ENCODE results near the gene SNRNP200. TPM values are rescaled to one million over a fixed set of nuclear protein-coding genes. Genes with fewer than 3 reads are reported as not detected.

The SNRNP200 gene
- total RNA-seq (2014; rRNA removed; shearing (Covaris generic); ENCODE audit: low replicate concordance) = 68.1 and 83.8 TPM in 2 replicates

- Histone ChIP-seq H3K4me1 (ENCODE audit: low read length) (peaks cover 24% of the 10 kb centered on the region), H3K4me2 (ENCODE audit: low read depth, low read length, poor library complexity, severe bottlenecking) (peak within 1 kb of the TSS; percentile 88), H3K9me3 (ENCODE audit: low read length) (no peaks in the 10 kb centered on the region), H4K20me1 (ENCODE audit: insufficient read depth, low read depth, low read length) (no peaks in the 10 kb centered on the region), H3K4me3 (ENCODE audit: low read length) (peak within 1 kb of the TSS; percentile 79), H2AFZ (ENCODE audit: low read length) (peak within 1 kb of the TSS; percentile 3; the same call in 1 of the 2 replicates), H3K79me2 (ENCODE audit: low read length) (peaks cover 47% of the 10 kb centered on the region), H3K9me2 (replicated peaks; ENCODE audit: insufficient read depth, low read length) (no peaks in the 10 kb centered on the region), H3K36me3 (ENCODE audit: insufficient read depth, low read length) (peaks cover 34% of the 10 kb centered on the region), H3K27me3 (ENCODE audit: low read length) (no peaks in the 10 kb centered on the region), H3K9ac (ENCODE audit: low read length) (peak within 1 kb of the TSS; percentile 89), H3K27ac (ENCODE audit: low read length) (peak within 1 kb of the TSS; percentile 69)
- peak; percentile 98 for DNase-seq
Measured at GRCh38 chr2:96305091-96305978, at the start of gene SNRNP200. TSS of gene SNRNP200 (minus strand) at chr2:96305546. CDS start at chr2:96305437, 109 bp downstream.

GRCh38 chr2:96354492-96354891, 49.1 kb upstream of the SNRNP200 start:
- Histone ChIP-seq H3K4me1 (ENCODE audit: low read length) (no peaks in the 10 kb centered on the region), H3K27ac (ENCODE audit: low read length) (no peak overlapping the region), H3K9me2 (replicated peaks; ENCODE audit: insufficient read depth, low read length) (no peaks in the 10 kb centered on the region), H3K4me2 (ENCODE audit: low read depth, low read length, poor library complexity, severe bottlenecking) (no peak overlapping the region), H2AFZ (ENCODE audit: low read length) (no peak overlapping the region), H3K9ac (ENCODE audit: low read length) (no peak overlapping the region), H3K27me3 (ENCODE audit: low read length) (no peaks in the 10 kb centered on the region), H3K36me3 (ENCODE audit: insufficient read depth, low read length) (peaks cover 63% of the 10 kb centered on the region), H3K9me3 (ENCODE audit: low read length) (no peaks in the 10 kb centered on the region), H4K20me1 (ENCODE audit: insufficient read depth, low read depth, low read length) (no peaks in the 10 kb centered on the region), H3K4me3 (ENCODE audit: low read length) (no peak overlapping the region), H3K79me2 (ENCODE audit: low read length) (no peaks in the 10 kb centered on the region)
- DNase-seq = no peak

GRCh38 chr2:96353606-96354101, 48.3 kb upstream of the SNRNP200 start:
- Histone ChIP-seq H3K9ac (ENCODE audit: low read length) (no peak overlapping the region), H3K4me3 (ENCODE audit: low read length) (no peak overlapping the region), H3K9me3 (ENCODE audit: low read length) (no peaks in the 10 kb centered on the region), H3K4me1 (ENCODE audit: low read length) (no peaks in the 10 kb centered on the region), H3K4me2 (ENCODE audit: low read depth, low read length, poor library complexity, severe bottlenecking) (no peak overlapping the region), H3K9me2 (replicated peaks; ENCODE audit: insufficient read depth, low read length) (no peaks in the 10 kb centered on the region), H3K79me2 (ENCODE audit: low read length) (no peaks in the 10 kb centered on the region), H2AFZ (ENCODE audit: low read length) (no peak overlapping the region), H3K27ac (ENCODE audit: low read length) (no peak overlapping the region), H3K36me3 (ENCODE audit: insufficient read depth, low read length) (peaks cover 56% of the 10 kb centered on the region), H3K27me3 (ENCODE audit: low read length) (no peaks in the 10 kb centered on the region), H4K20me1 (ENCODE audit: insufficient read depth, low read depth, low read length) (no peaks in the 10 kb centered on the region)
- no peak for DNase-seq

- no peaks in the 10 kb centered on the region for H3K4me1 ChIP-seq (ENCODE audit: low read length)
- H3K9ac ChIP-seq (ENCODE audit: low read length) = no peak overlapping the region
- no peaks in the 10 kb centered on the region for H3K9me2 ChIP-seq (replicated peaks; ENCODE audit: insufficient read depth, low read length)
- no peak overlapping the region for H3K4me3 ChIP-seq (ENCODE audit: low read length)
- no peaks in the 10 kb centered on the region for H3K79me2 ChIP-seq (ENCODE audit: low read length)
- H2AFZ ChIP-seq (ENCODE audit: low read length) = no peak overlapping the region
- DNase-seq = no peak
- H3K36me3 ChIP-seq (ENCODE audit: insufficient read depth, low read length) = peaks cover 56% of the 10 kb centered on the region
- H4K20me1 ChIP-seq (ENCODE audit: insufficient read depth, low read depth, low read length) = no peaks in the 10 kb centered on the region
- H3K27ac ChIP-seq (ENCODE audit: low read length) = no peak overlapping the region
- no peaks in the 10 kb centered on the region for H3K9me3 ChIP-seq (ENCODE audit: low read length)
- no peak overlapping the region for H3K4me2 ChIP-seq (ENCODE audit: low read depth, low read length, poor library complexity, severe bottlenecking)
- H3K27me3 ChIP-seq (ENCODE audit: low read length) = no peaks in the 10 kb centered on the region
Measured at GRCh38 chr2:96353032-96353561, 47.8 kb upstream of the SNRNP200 start.

- no peak for DNase-seq
Measured at GRCh38 chr2:96347395-96347794, 42.0 kb upstream of the SNRNP200 start.

GRCh38 chr2:96345868-96346462, 40.6 kb upstream of the SNRNP200 start:
- DNase-seq = no peak
- no peaks in the 10 kb centered on the region for H3K4me1 ChIP-seq (ENCODE audit: low read length)
- H3K36me3 ChIP-seq (ENCODE audit: insufficient read depth, low read length) = peaks cover 44% of the 10 kb centered on the region; the same call in 1 of the 2 replicates
- H3K4me3 ChIP-seq (ENCODE audit: low read length) = no peak overlapping the region
- H3K79me2 ChIP-seq (ENCODE audit: low read length) = peaks cover 23% of the 10 kb centered on the region
- no peaks in the 10 kb centered on the region for H3K9me2 ChIP-seq (replicated peaks; ENCODE audit: insufficient read depth, low read length)
- H3K4me2 ChIP-seq (ENCODE audit: low read depth, low read length, poor library complexity, severe bottlenecking) = no peak overlapping the region
- H3K9ac ChIP-seq (ENCODE audit: low read length) = no peak overlapping the region
- H3K27ac ChIP-seq (ENCODE audit: low read length) = no peak overlapping the region
- no peaks in the 10 kb centered on the region for H3K9me3 ChIP-seq (ENCODE audit: low read length)
- H2AFZ ChIP-seq (ENCODE audit: low read length) = no peak overlapping the region
- no peaks in the 10 kb centered on the region for H4K20me1 ChIP-seq (ENCODE audit: insufficient read depth, low read depth, low read length)
- no peaks in the 10 kb centered on the region for H3K27me3 ChIP-seq (ENCODE audit: low read length)

More at GRCh38 chr2:96347395-96347794, 42.0 kb upstream of the SNRNP200 start:
- Histone ChIP-seq H3K9ac (ENCODE audit: low read length) (no peak overlapping the region), H3K79me2 (ENCODE audit: low read length) (peaks cover 8% of the 10 kb centered on the region), H3K9me2 (replicated peaks; ENCODE audit: insufficient read depth, low read length) (no peaks in the 10 kb centered on the region), H3K27me3 (ENCODE audit: low read length) (no peaks in the 10 kb centered on the region), H3K27ac (ENCODE audit: low read length) (no peak overlapping the region), H4K20me1 (ENCODE audit: insufficient read depth, low read depth, low read length) (no peaks in the 10 kb centered on the region), H3K36me3 (ENCODE audit: insufficient read depth, low read length) (peaks cover 49% of the 10 kb centered on the region), H3K4me1 (ENCODE audit: low read length) (no peaks in the 10 kb centered on the region), H3K9me3 (ENCODE audit: low read length) (no peaks in the 10 kb centered on the region), H3K4me3 (ENCODE audit: low read length) (no peak overlapping the region), H2AFZ (ENCODE audit: low read length) (no peak overlapping the region), H3K4me2 (ENCODE audit: low read depth, low read length, poor library complexity, severe bottlenecking) (no peak overlapping the region)

- DNase-seq = no peak
- no peaks in the 10 kb centered on the region for H4K20me1 ChIP-seq (ENCODE audit: insufficient read depth, low read depth, low read length)
- H3K9me2 ChIP-seq (replicated peaks; ENCODE audit: insufficient read depth, low read length) = no peaks in the 10 kb centered on the region
- no peak overlapping the region for H2AFZ ChIP-seq (ENCODE audit: low read length)
- H3K4me1 ChIP-seq (ENCODE audit: low read length) = no peaks in the 10 kb centered on the region
- no peaks in the 10 kb centered on the region for H3K27me3 ChIP-seq (ENCODE audit: low read length)
- peaks cover 42% of the 10 kb centered on the region; the same call in 1 of the 2 replicates for H3K36me3 ChIP-seq (ENCODE audit: insufficient read depth, low read length)
- H3K4me3 ChIP-seq (ENCODE audit: low read length) = no peak overlapping the region
- no peak overlapping the region for H3K27ac ChIP-seq (ENCODE audit: low read length)
- H3K79me2 ChIP-seq (ENCODE audit: low read length) = peaks cover 28% of the 10 kb centered on the region
- H3K9ac ChIP-seq (ENCODE audit: low read length) = no peak overlapping the region
- no peak overlapping the region for H3K4me2 ChIP-seq (ENCODE audit: low read depth, low read length, poor library complexity, severe bottlenecking)
- no peaks in the 10 kb centered on the region for H3K9me3 ChIP-seq (ENCODE audit: low read length)
Measured at GRCh38 chr2:96345438-96345837, 40.1 kb upstream of the SNRNP200 start.

GRCh38 chr2:96344011-96344410, 38.7 kb upstream of the SNRNP200 start:
- H3K27ac ChIP-seq (ENCODE audit: low read length) = no peak overlapping the region

More at GRCh38 chr2:96344011-96344410, 38.7 kb upstream of the SNRNP200 start:
- H4K20me1 ChIP-seq (ENCODE audit: insufficient read depth, low read depth, low read length) = no peaks in the 10 kb centered on the region
- no peak overlapping the region for H3K9ac ChIP-seq (ENCODE audit: low read length)
- no peak for DNase-seq
- peaks cover 42% of the 10 kb centered on the region for H3K79me2 ChIP-seq (ENCODE audit: low read length)
- no peak overlapping the region for H3K4me3 ChIP-seq (ENCODE audit: low read length)
- H3K27me3 ChIP-seq (ENCODE audit: low read length) = no peaks in the 10 kb centered on the region
- peaks cover 35% of the 10 kb centered on the region; the same call in 1 of the 2 replicates for H3K36me3 ChIP-seq (ENCODE audit: insufficient read depth, low read length)
- no peaks in the 10 kb centered on the region for H3K4me1 ChIP-seq (ENCODE audit: low read length)
- no peaks in the 10 kb centered on the region for H3K9me2 ChIP-seq (replicated peaks; ENCODE audit: insufficient read depth, low read length)
- H2AFZ ChIP-seq (ENCODE audit: low read length) = no peak overlapping the region
- H3K4me2 ChIP-seq (ENCODE audit: low read depth, low read length, poor library complexity, severe bottlenecking) = no peak overlapping the region
- H3K9me3 ChIP-seq (ENCODE audit: low read length) = no peaks in the 10 kb centered on the region

Data from Karpas-422 (cell line).